HepG2 (cell line): ENCODE data around the gene ZNF652. TPM values are rescaled to one million over a fixed set of nuclear protein-coding genes. Genes with fewer than 3 reads are reported as not detected.
A peak's percentile ranks its signal among the peaks of the same experiment; 100 is the strongest.

ENCODE experiments used
- ATF5 ChIP-seq: sonication (generic); formaldehyde crosslinking; IDR thresholded peaks from 2 replicates; pipeline ENCODE4 v1.4.0; 2020; ENCODE audit warnings: mild to moderate bottlenecking, low read depth, missing genetic modification reagents
- CC2D1A ChIP-seq: sonication (generic); formaldehyde crosslinking; IDR thresholded peaks from 2 replicates; pipeline ENCODE4 v1.8.1; 2023; ENCODE audit warnings: mild to moderate bottlenecking, missing genetic modification reagents
- DRAP1 ChIP-seq: IDR thresholded peaks from 2 replicates; pipeline ENCODE4 v1.6.1; 2016; ENCODE audit warnings: missing genetic modification reagents, missing compliant biosample characterization
- E2F5 ChIP-seq: sonication (generic); formaldehyde crosslinking; conservative IDR thresholded peaks from 2 replicates; pipeline ENCODE4 v1.4.0; 2020; ENCODE audit warnings: missing genetic modification reagents
- ELF3 ChIP-seq: IDR thresholded peaks from 2 replicates; pipeline ENCODE4 v1.6.1; 2016; ENCODE audit warnings: missing genetic modification reagents, missing compliant biosample characterization
- HMG20B ChIP-seq: conservative IDR thresholded peaks from 2 replicates; pipeline ENCODE4 v1.6.1; 2016; ENCODE audit warnings: missing genetic modification reagents, missing compliant biosample characterization
- HNRNPUL1 ChIP-seq: fragments of 200-400 bp; formaldehyde crosslinking; IDR thresholded peaks from 2 replicates; pipeline ENCODE4 v1.6.1; 2017; ENCODE audit warnings: low read depth, mild to moderate bottlenecking, low read length, moderate library complexity
- MLX ChIP-seq: IDR thresholded peaks from 2 replicates; pipeline ENCODE4 v1.6.1; 2016
- REL ChIP-seq: sonication (generic); formaldehyde crosslinking; conservative IDR thresholded peaks from 2 replicates; pipeline ENCODE4 v1.8.0; 2022; ENCODE audit warnings: mild to moderate bottlenecking, missing genetic modification reagents, moderate library complexity
- SIX1 ChIP-seq: sonication (generic); formaldehyde crosslinking; IDR thresholded peaks from 2 replicates; pipeline ENCODE4 v1.4.0; 2020; ENCODE audit warnings: missing genetic modification reagents, borderline replicate concordance
- SKIL ChIP-seq: sonication (generic); formaldehyde crosslinking; IDR thresholded peaks from 2 replicates; pipeline ENCODE4 v1.8.0; 2022; ENCODE audit warnings: missing genetic modification reagents, mild to moderate bottlenecking, moderate library complexity, borderline replicate concordance
- TCF12 ChIP-seq, 2 experiments: fragments of 450-650 bp in 1 of 2; sonication (generic) in 1 of 2; formaldehyde crosslinking in 1 of 2; IDR thresholded peaks; 2 replicates each; pipeline versions ENCODE4 v1.6.1 to v1.8.0; 2017 to 2022; ENCODE audit warnings: antibody characterized with exemption in 1 of 2, mild to moderate bottlenecking in 1 of 2, missing genetic modification reagents in 1 of 2, moderate library complexity in 1 of 2
- TEAD3 ChIP-seq: optimal IDR thresholded peaks from 2 replicates; pipeline ENCODE3; 2016; ENCODE audit warnings: borderline replicate concordance
- THAP11 ChIP-seq: IDR thresholded peaks from 2 replicates; pipeline ENCODE4 v1.6.1; 2016; ENCODE audit warnings: missing biosample characterization, missing genetic modification reagents
- ZNF205 ChIP-seq: IDR thresholded peaks from 2 replicates; pipeline ENCODE4 v1.6.1; 2018; ENCODE audit warnings: missing biosample characterization, missing genetic modification reagents
- ZNF232 ChIP-seq: sonication (generic); formaldehyde crosslinking; IDR thresholded peaks from 2 replicates; pipeline ENCODE4 v1.4.0; 2020; ENCODE audit warnings: missing genetic modification reagents, borderline replicate concordance
- ZNF256 ChIP-seq: sonication (generic); formaldehyde crosslinking; conservative IDR thresholded peaks from 2 replicates; pipeline ENCODE4 v1.4.0; 2020; ENCODE audit warnings: missing genetic modification reagents
- ZNF687 ChIP-seq: sonication (generic); formaldehyde crosslinking; IDR thresholded peaks from 2 replicates; pipeline ENCODE4 v1.5.1; 2020; ENCODE audit warnings: mild to moderate bottlenecking, missing genetic modification reagents, moderate library complexity
- ZNF780A ChIP-seq: sonication (generic); formaldehyde crosslinking; IDR thresholded peaks from 2 replicates; pipeline ENCODE4 v1.8.0; 2022; ENCODE audit warnings: mild to moderate bottlenecking, missing genetic modification reagents, moderate library complexity
- ZNF790 ChIP-seq: sonication (generic); formaldehyde crosslinking; IDR thresholded peaks from 2 replicates; pipeline ENCODE4 v1.8.0; 2022; ENCODE audit warnings: missing genetic modification reagents, mild to moderate bottlenecking, borderline replicate concordance
- polyA plus RNA-seq, 8 experiments: library from polyadenylated mRNA; depleted of rRNA in 3 of 8; stranded (reverse) in 7 of 8; unstranded in 1 of 8; fragments of >200 nt; fragmentation: Illumina TruSeq in 4 of 8; extraction: Trizol in 4 of 8; gene quantifications; 2 replicates each; pipeline versions ENCODE4 v1.2.1 to v1.2.3, GENCODE V29; 2011 to 2016; ENCODE audit warnings: low read depth in 4 of 8, missing spikeins in 1 of 8, mixed read lengths in 1 of 8; ENCODE audit not compliant: insufficient read depth in 1 of 8
- total RNA-seq, 5 experiments: library from RNA; depleted of rRNA; stranded (reverse); fragments of >200 nt; fragmentation: Illumina TruSeq; extraction: Trizol; gene quantifications; 2 replicates each; pipeline ENCODE4 v1.2.3, GENCODE V29; 2016; ENCODE audit warnings: low read depth in 1 of 5

Gene ZNF652
- total and polyA plus RNA-seq, 2 of the 13 experiments (the other 11 are each of a cell fraction or from before 2014, with no cell fraction given), result 16.2 to 30.2 TPM

GRCh38 chr17:49361902-49362722 lies at the start of gene ZNF652 (continued):
- TF ChIP-seq ZNF687 (peak; percentile 80), HNRNPUL1 (no peak), CC2D1A (CRISPR knock-in tag) (no peak), DRAP1 (CRISPR knock-in tag) (peak; percentile 81), HMG20B (no peak), ATF5 (CRISPR knock-in tag) (no peak), ZNF790 (CRISPR knock-in tag) (peak; percentile 73; the same call in 1 of the 2 replicates), SKIL (CRISPR knock-in tag) (peak; percentile 15; the same call in 1 of the 2 replicates), ZNF780A (CRISPR knock-in tag) (no peak), ZNF256 (CRISPR knock-in tag) (no peak), SIX1 (CRISPR knock-in tag) (no peak), TEAD3 (CRISPR knock-in tag) (no peak), THAP11 (peak; percentile 52), ZNF232 (CRISPR knock-in tag) (no peak), TCF12 (IDR thresholded peaks at IDR 0.05) (no peak), TCF12 (CRISPR knock-in tag; IDR thresholded peaks at IDR 0.05) (0 out of 2 replicates have a peak, but pooled peaks have one; percentile 59), ELF3 (CRISPR knock-in tag) (no peak; the same call in 1 of the 2 replicates), ZNF205 (CRISPR knock-in tag) (peak; percentile 100), MLX (CRISPR knock-in tag) (0 out of 2 replicates have a peak, but pooled peaks have one; percentile 36), REL (no peak), E2F5 (CRISPR knock-in tag) (0 out of 2 replicates have a peak, but pooled peaks have one; percentile 28)
